HepG2 (cell line): ENCODE results near the gene HOXA9. TPM values are rescaled to one million over a fixed set of nuclear protein-coding genes. Genes with fewer than 3 reads are reported as not detected.

ENCODE experiments used
- ATAC-seq: fragments of 200-7000 bp; cut with Tn5 transposase; 3 replicates; pipeline ENCODE4 v1.9.1; 2020; ENCODE audit warnings: mild to moderate bottlenecking, moderate library complexity
- BruUV-seq: library from RNA; stranded (reverse); fragments of 400-500 nt; replicated peaks from 2 replicates; lab custom pipeline; 2021; lab: Mats Ljungman, UMichigan
- CTCF ChIA-PET: fragments of 300-600 bp; formaldehyde crosslinking; extraction: SDS; loops from one replicate; lab custom pipeline; 2021; ENCODE audit warnings: low total read pairs, inconsistent platforms, low intra/inter-chr PET ratio; lab: Yijun Ruan, JAX
- POLR2A ChIA-PET: fragments of 350-600 bp; sonication (Branson Sonifier 250); formaldehyde crosslinking; loops from one replicate; lab custom pipeline; 2020; ENCODE audit warnings: antibody characterized with exemption, inconsistent platforms; lab: Yijun Ruan, JAX
- DNase-seq: peaks from one replicate; pipeline ENCODE4 v3.0.0-alpha.2; 2015; ENCODE audit warnings: low spot score
- FAIRE-seq: peaks from 3 replicates; lab custom pipeline; 2011; peaks lifted over from hg19 to GRCh38; lab: Jason Lieb, UNC
- H2AFZ ChIP-seq: one replicate; pipeline ENCODE4 v1.6.1; 2011; ENCODE audit warnings: low read length, inconsistent platforms
- H3K27ac ChIP-seq: fragments of 300-600 bp; 3 replicates; pipeline ENCODE4 v1.8.0; 2011; ENCODE audit warnings: mixed run types, mild to moderate bottlenecking, mixed read lengths, low read length, inconsistent platforms; ENCODE audit not compliant: insufficient read depth; ENCODE audit errors: extremely low read length
- H3K27me3 ChIP-seq, 2 experiments: fragments of 200-600 bp in 1 of 2; 2 replicates in 1 of 2; 3 replicates in 1 of 2; pipeline versions ENCODE4 v1.6.0 to v1.8.0; 2011; ENCODE audit warnings: low read length in 2 of 2, mild to moderate bottlenecking in 2 of 2, moderate library complexity in 2 of 2, inconsistent platforms in 1 of 2; ENCODE audit not compliant: insufficient read depth in 2 of 2, control insufficient read depth in 1 of 2
- H3K36me3 ChIP-seq, 2 experiments: fragments of 200-600 bp in 1 of 2; replicated peaks in 1 of 2; 2 replicates in 1 of 2; 3 replicates in 1 of 2; pipeline versions ENCODE4 v1.5.1 to v1.8.0; 2011; ENCODE audit warnings: low read length in 2 of 2, inconsistent platforms in 1 of 2; ENCODE audit not compliant: insufficient read depth in 2 of 2, control insufficient read depth in 1 of 2
- H3K4me1 ChIP-seq: 2 replicates; pipeline ENCODE4 v1.5.1; 2012; ENCODE audit warnings: low read length, inconsistent platforms; ENCODE audit not compliant: insufficient read depth
- H3K4me2 ChIP-seq: 2 replicates; pipeline ENCODE4 v1.6.0; 2011; ENCODE audit warnings: low read depth, low read length, inconsistent platforms
- H3K4me3 ChIP-seq, 3 experiments: fragments of 200-600 bp in 1 of 3; sonication (generic), shearing (Covaris generic) in 1 of 3; replicated peaks in 1 of 3; 2 replicates each; pipeline ENCODE4 v1.5.1; 2011 to 2016; ENCODE audit warnings: low read length in 3 of 3, inconsistent platforms in 2 of 3, low read depth in 2 of 3, mild to moderate bottlenecking in 2 of 3, control low read depth in 1 of 3, mixed read lengths in 1 of 3; ENCODE audit not compliant: insufficient read depth in 1 of 3
- H3K79me2 ChIP-seq: one replicate; pipeline ENCODE4 v1.6.1; 2011; ENCODE audit warnings: low read length, inconsistent platforms; ENCODE audit not compliant: insufficient read depth
- H3K9ac ChIP-seq: 2 replicates; pipeline ENCODE4 v1.6.0; 2011; ENCODE audit warnings: mild to moderate bottlenecking, low read depth, low read length, inconsistent platforms; ENCODE audit not compliant: insufficient read depth
- H3K9me3 ChIP-seq: 2 replicates; pipeline ENCODE4 v1.5.1; 2012; ENCODE audit warnings: mild to moderate bottlenecking, low read length
- H4K20me1 ChIP-seq: 2 replicates; pipeline ENCODE4 v1.6.0; 2011; ENCODE audit warnings: inconsistent platforms, mild to moderate bottlenecking, low read length, moderate library complexity; ENCODE audit not compliant: insufficient read depth
- CCAR2 ChIP-seq: fragments of 200-400 bp; formaldehyde crosslinking; optimal IDR thresholded peaks from 2 replicates; pipeline ENCODE3; 2018; ENCODE audit warnings: low read depth, mild to moderate bottlenecking, low read length, moderate library complexity
- EZH2 ChIP-seq: conservative IDR thresholded peaks from 2 replicates; pipeline ENCODE4 v1.6.1; 2012; ENCODE audit warnings: mild to moderate bottlenecking, low read depth, low read length, moderate library complexity
- MATR3 ChIP-seq: sonication (generic); formaldehyde crosslinking; IDR thresholded peaks from 2 replicates; pipeline ENCODE4 v1.4.0; 2020; ENCODE audit warnings: missing genetic modification reagents
- NFKB2 ChIP-seq: sonication (generic); formaldehyde crosslinking; IDR thresholded peaks from 2 replicates; pipeline ENCODE4 v1.4.0; 2020; ENCODE audit warnings: missing genetic modification reagents, borderline replicate concordance
- PCBP1 ChIP-seq: fragments of 200-400 bp; formaldehyde crosslinking; IDR thresholded peaks from 2 replicates; pipeline ENCODE4 v1.6.1; 2017; ENCODE audit warnings: mild to moderate bottlenecking, low read depth, low read length, borderline replicate concordance
- WGBS: methylation state at CpG from one replicate; pipeline ENCODE4 v1.1.6; 2017; ENCODE audit warnings: low lambda C conversion rate; 5-methylcytosine and 5-hydroxymethylcytosine counted together
- in situ Hi-C: cut with HindIII; loops from 2 replicates; pipeline ENCODE4 v1.10.0; 2017; ENCODE audit warnings: low pct_unique_long_range_greater_than_20kb; ENCODE audit not compliant: extremely low pct_ligation_motif_present
- intact Hi-C: fragments of 100-400 bp; cut with micrococcal nuclease; formaldehyde crosslinking; loops from one replicate; pipeline ENCODE4 v1.10.0; 2022; ENCODE audit not compliant: unreplicated experiment
- polyA plus RNA-seq, 8 experiments: library from polyadenylated mRNA; depleted of rRNA in 3 of 8; stranded (reverse) in 7 of 8; unstranded in 1 of 8; fragments of >200 nt; fragmentation: Illumina TruSeq in 4 of 8; extraction: Trizol in 4 of 8; gene quantifications; 2 replicates each; pipeline versions ENCODE4 v1.2.1 to v1.2.3, GENCODE V29; 2011 to 2016; ENCODE audit warnings: low read depth in 4 of 8, missing spikeins in 1 of 8, mixed read lengths in 1 of 8; ENCODE audit not compliant: insufficient read depth in 1 of 8
- total RNA-seq, 5 experiments: library from RNA; depleted of rRNA; stranded (reverse); fragments of >200 nt; fragmentation: Illumina TruSeq; extraction: Trizol; gene quantifications; 2 replicates each; pipeline ENCODE4 v1.2.3, GENCODE V29; 2016; ENCODE audit warnings: low read depth in 1 of 5

HOXA9 gene
- total and polyA plus RNA-seq, 2 of the 13 experiments (the other 11 are each of a cell fraction or from before 2014, with no cell fraction given), result not detected

- TF ChIP-seq CCAR2, result no peak
- TF ChIP-seq PCBP1, result no peak
- TF ChIP-seq EZH2, result 0 out of 2 replicates have a peak, but pooled peaks have one; percentile 57
These were observed 809 bp downstream of the HOXA9 start (continued) for GRCh38 chr7:27164367-27165088.

DNA sequence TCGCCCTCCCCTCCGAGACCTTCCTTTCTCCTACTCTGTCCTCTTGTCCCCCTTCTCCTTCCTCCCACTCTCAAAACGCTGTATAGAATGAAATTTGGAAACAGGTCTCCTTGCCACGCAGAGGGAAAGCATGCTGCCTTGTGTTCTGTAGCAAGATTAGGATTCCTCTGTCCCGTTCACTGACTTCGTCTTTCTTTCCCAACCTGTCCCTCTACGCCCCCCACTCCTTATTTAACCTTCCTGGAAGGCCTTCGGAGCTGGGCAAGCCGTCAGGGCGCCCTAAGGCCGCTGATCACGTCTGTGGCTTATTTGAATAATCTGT is 1.3 kb downstream of the HOXA9 start:
- no peaks in the 10 kb centered on the region for H3K79me2 ChIP-seq
- no TSS peak for BruUV-seq
- TF ChIP-seq MATR3 (CRISPR knock-in tag) (no peak), NFKB2 (CRISPR knock-in tag) (peak; percentile 21; the same call in 1 of the 2 replicates)
- H3K27me3 ChIP-seq, result peaks cover 2 to 42% of the 10 kb centered on the region in 2 experiments
- intact Hi-C loops, result loop anchor here (5.0 kb wide), 1 partner anchor 482 kb away; no protein-coding TSS in a partner anchor
- H3K27ac ChIP-seq, result no peak overlapping the region
- ChIA-PET POLR2A (no interaction called here), CTCF (no interaction called here)
- no peaks in the 10 kb centered on the region for H3K9me3 ChIP-seq
- DNase-seq, result no peak
- no peak overlapping the region for H2AFZ ChIP-seq
- H3K4me2 ChIP-seq, result peak overlapping the region; percentile 55; the same call in 1 of the 2 replicates
- H3K9ac ChIP-seq, result no peak overlapping the region
- peak overlapping the region in 1 of 3 experiments; percentile 63; a peak in 3 of 6 replicates for H3K4me3 ChIP-seq
- WGBS, result 45% methylated on average over 12 of the region's 12 CpGs
- 0 out of 2 replicates have a peak, but pooled peaks cover 4% of the 10 kb centered on the region for H3K4me1 ChIP-seq
- no peak for FAIRE-seq
- no peak for ATAC-seq
- in situ Hi-C loops, result loop anchor here (25.0 kb wide), 1 partner anchor 1077 kb away; no protein-coding TSS in a partner anchor
- H3K36me3 ChIP-seq, result no peaks in the 10 kb centered on the region
- no peaks in the 10 kb centered on the region for H4K20me1 ChIP-seq
